HepG2 (cell line): ENCODE results near the gene NAB2. TPM values are rescaled to one million over a fixed set of nuclear protein-coding genes. Genes with fewer than 3 reads are reported as not detected.

Source experiments
- ATAC-seq: fragments of 200-7000 bp; cut with Tn5 transposase; 3 replicates; pipeline ENCODE4 v1.9.1; 2020; ENCODE audit warnings: mild to moderate bottlenecking, moderate library complexity
- BruUV-seq: library from RNA; stranded (reverse); fragments of 400-500 nt; replicated peaks from 2 replicates; lab custom pipeline; 2021; lab: Mats Ljungman, UMichigan
- CTCF ChIA-PET: fragments of 300-600 bp; formaldehyde crosslinking; extraction: SDS; loops from one replicate; lab custom pipeline; 2021; ENCODE audit warnings: low total read pairs, inconsistent platforms, low intra/inter-chr PET ratio; lab: Yijun Ruan, JAX
- POLR2A ChIA-PET: fragments of 350-600 bp; sonication (Branson Sonifier 250); formaldehyde crosslinking; loops from one replicate; lab custom pipeline; 2020; ENCODE audit warnings: antibody characterized with exemption, inconsistent platforms; lab: Yijun Ruan, JAX
- DNase-seq: peaks from one replicate; pipeline ENCODE4 v3.0.0-alpha.2; 2015; ENCODE audit warnings: low spot score
- FAIRE-seq: peaks from 3 replicates; lab custom pipeline; 2011; peaks lifted over from hg19 to GRCh38; lab: Jason Lieb, UNC
- H2AFZ ChIP-seq: one replicate; pipeline ENCODE4 v1.6.1; 2011; ENCODE audit warnings: low read length, inconsistent platforms
- H3K27ac ChIP-seq: fragments of 300-600 bp; 3 replicates; pipeline ENCODE4 v1.8.0; 2011; ENCODE audit warnings: mixed run types, mild to moderate bottlenecking, mixed read lengths, low read length, inconsistent platforms; ENCODE audit not compliant: insufficient read depth; ENCODE audit errors: extremely low read length
- H3K27me3 ChIP-seq, 2 experiments: fragments of 200-600 bp in 1 of 2; 2 replicates in 1 of 2; 3 replicates in 1 of 2; pipeline versions ENCODE4 v1.6.0 to v1.8.0; 2011; ENCODE audit warnings: low read length in 2 of 2, mild to moderate bottlenecking in 2 of 2, moderate library complexity in 2 of 2, inconsistent platforms in 1 of 2; ENCODE audit not compliant: insufficient read depth in 2 of 2, control insufficient read depth in 1 of 2
- H3K36me3 ChIP-seq, 2 experiments: fragments of 200-600 bp in 1 of 2; replicated peaks in 1 of 2; 2 replicates in 1 of 2; 3 replicates in 1 of 2; pipeline versions ENCODE4 v1.5.1 to v1.8.0; 2011; ENCODE audit warnings: low read length in 2 of 2, inconsistent platforms in 1 of 2; ENCODE audit not compliant: insufficient read depth in 2 of 2, control insufficient read depth in 1 of 2
- H3K4me1 ChIP-seq: 2 replicates; pipeline ENCODE4 v1.5.1; 2012; ENCODE audit warnings: low read length, inconsistent platforms; ENCODE audit not compliant: insufficient read depth
- H3K4me2 ChIP-seq: 2 replicates; pipeline ENCODE4 v1.6.0; 2011; ENCODE audit warnings: low read depth, low read length, inconsistent platforms
- H3K4me3 ChIP-seq, 3 experiments: fragments of 200-600 bp in 1 of 3; sonication (generic), shearing (Covaris generic) in 1 of 3; replicated peaks in 1 of 3; 2 replicates each; pipeline ENCODE4 v1.5.1; 2011 to 2016; ENCODE audit warnings: low read length in 3 of 3, inconsistent platforms in 2 of 3, low read depth in 2 of 3, mild to moderate bottlenecking in 2 of 3, control low read depth in 1 of 3, mixed read lengths in 1 of 3; ENCODE audit not compliant: insufficient read depth in 1 of 3
- H3K79me2 ChIP-seq: one replicate; pipeline ENCODE4 v1.6.1; 2011; ENCODE audit warnings: low read length, inconsistent platforms; ENCODE audit not compliant: insufficient read depth
- H3K9ac ChIP-seq: 2 replicates; pipeline ENCODE4 v1.6.0; 2011; ENCODE audit warnings: mild to moderate bottlenecking, low read depth, low read length, inconsistent platforms; ENCODE audit not compliant: insufficient read depth
- H3K9me3 ChIP-seq: 2 replicates; pipeline ENCODE4 v1.5.1; 2012; ENCODE audit warnings: mild to moderate bottlenecking, low read length
- H4K20me1 ChIP-seq: 2 replicates; pipeline ENCODE4 v1.6.0; 2011; ENCODE audit warnings: inconsistent platforms, mild to moderate bottlenecking, low read length, moderate library complexity; ENCODE audit not compliant: insufficient read depth
- CENPBD1 ChIP-seq: sonication (generic); formaldehyde crosslinking; IDR thresholded peaks from 2 replicates; pipeline ENCODE4 v1.8.0; 2022; ENCODE audit warnings: missing genetic modification reagents, low read depth, mild to moderate bottlenecking, borderline replicate concordance
- DZIP1 ChIP-seq: sonication (generic); formaldehyde crosslinking; IDR thresholded peaks from 2 replicates; pipeline ENCODE4 v1.5.0; 2020; ENCODE audit warnings: mild to moderate bottlenecking, missing genetic modification reagents
- HMGXB4 ChIP-seq, 2 experiments: sonication (generic) in 1 of 2; formaldehyde crosslinking in 1 of 2; IDR thresholded peaks; 2 replicates each; pipeline versions ENCODE4 v1.4.0 to v1.6.1; 2018 to 2020; ENCODE audit warnings: missing genetic modification reagents in 2 of 2, borderline replicate concordance in 1 of 2, low read depth in 1 of 2, mild to moderate bottlenecking in 1 of 2, missing biosample characterization in 1 of 2
- MIER3 ChIP-seq: IDR thresholded peaks from 2 replicates; pipeline ENCODE4 v1.6.1; 2016; ENCODE audit warnings: missing compliant biosample characterization, borderline replicate concordance
- YEATS2 ChIP-seq: sonication (generic); formaldehyde crosslinking; IDR thresholded peaks from 2 replicates; pipeline ENCODE4 v1.4.0; 2020; ENCODE audit warnings: missing genetic modification reagents, borderline replicate concordance
- ZBTB3 ChIP-seq: sonication (generic); formaldehyde crosslinking; IDR thresholded peaks from 2 replicates; pipeline ENCODE4 v1.4.0; 2020; ENCODE audit warnings: low read depth, mild to moderate bottlenecking, moderate library complexity, missing genetic modification reagents, borderline replicate concordance
- ZNF160 ChIP-seq: sonication (generic); formaldehyde crosslinking; IDR thresholded peaks from 2 replicates; pipeline ENCODE4 v1.8.0; 2022; ENCODE audit warnings: mild to moderate bottlenecking, inconsistent platforms, missing genetic modification reagents
- ZNF317 ChIP-seq: sonication (generic); formaldehyde crosslinking; IDR thresholded peaks from 2 replicates; pipeline ENCODE4 v1.5.0; 2020; ENCODE audit warnings: mild to moderate bottlenecking, missing genetic modification reagents
- ZNF335 ChIP-seq: sonication (generic); formaldehyde crosslinking; IDR thresholded peaks from 2 replicates; pipeline ENCODE4 v1.4.0; 2020; ENCODE audit warnings: missing genetic modification reagents
- ZNF350 ChIP-seq: sonication (generic); formaldehyde crosslinking; IDR thresholded peaks from 2 replicates; pipeline ENCODE4 v1.4.0; 2020; ENCODE audit warnings: mild to moderate bottlenecking, low read depth, missing genetic modification reagents, borderline replicate concordance
- ZNF44 ChIP-seq: sonication (generic); formaldehyde crosslinking; IDR thresholded peaks from 2 replicates; pipeline ENCODE4 v1.5.1; 2020; ENCODE audit warnings: mild to moderate bottlenecking, missing genetic modification reagents
- ZNF746 ChIP-seq: sonication (generic); formaldehyde crosslinking; IDR thresholded peaks from 2 replicates; pipeline ENCODE4 v1.8.0; 2022; ENCODE audit warnings: mild to moderate bottlenecking, missing genetic modification reagents
- WGBS: methylation state at CpG from one replicate; pipeline ENCODE4 v1.1.6; 2017; ENCODE audit warnings: low lambda C conversion rate; 5-methylcytosine and 5-hydroxymethylcytosine counted together
- in situ Hi-C: cut with HindIII; loops from 2 replicates; pipeline ENCODE4 v1.10.0; 2017; ENCODE audit warnings: low pct_unique_long_range_greater_than_20kb; ENCODE audit not compliant: extremely low pct_ligation_motif_present
- intact Hi-C: fragments of 100-400 bp; cut with micrococcal nuclease; formaldehyde crosslinking; loops from one replicate; pipeline ENCODE4 v1.10.0; 2022; ENCODE audit not compliant: unreplicated experiment
- polyA plus RNA-seq, 8 experiments: library from polyadenylated mRNA; depleted of rRNA in 3 of 8; stranded (reverse) in 7 of 8; unstranded in 1 of 8; fragments of >200 nt; fragmentation: Illumina TruSeq in 4 of 8; extraction: Trizol in 4 of 8; gene quantifications; 2 replicates each; pipeline versions ENCODE4 v1.2.1 to v1.2.3, GENCODE V29; 2011 to 2016; ENCODE audit warnings: low read depth in 4 of 8, missing spikeins in 1 of 8, mixed read lengths in 1 of 8; ENCODE audit not compliant: insufficient read depth in 1 of 8
- total RNA-seq, 5 experiments: library from RNA; depleted of rRNA; stranded (reverse); fragments of >200 nt; fragmentation: Illumina TruSeq; extraction: Trizol; gene quantifications; 2 replicates each; pipeline ENCODE4 v1.2.3, GENCODE V29; 2016; ENCODE audit warnings: low read depth in 1 of 5
- TF ChIP-seq, protein P1 (sequence below): sonication (generic); formaldehyde crosslinking; IDR thresholded peaks from 2 replicates; pipeline ENCODE4 v1.4.0; 2020; ENCODE audit warnings: missing genetic modification reagents

Gene NAB2
- total and polyA plus RNA-seq, 2 of the 13 experiments (the other 11 are each of a cell fraction or from before 2014, with no cell fraction given), result 11.7 to 12.9 TPM

GRCh38 chr12:57087691-57088353 lies 1.1 kb upstream of the NAB2 start:
- ChIA-PET CTCF (no interaction called here), POLR2A (interaction anchor here (0.9 to 5.0 kb wide), 8 partner anchors 8 to 142 kb away, joined by 3 to 184 read pairs (median 19); partner anchors contain the start of genes LRP1, NEMP1, SHMT2 and STAT6)
- peak; percentile 34 for FAIRE-seq
- Histone ChIP-seq H2AFZ (no peak overlapping the region), H3K9ac (peak overlapping the region; percentile 70), H4K20me1 (no peaks in the 10 kb centered on the region), H3K27ac (peak overlapping the region; percentile 88), H3K4me1 (peaks cover 28% of the 10 kb centered on the region), H3K79me2 (peaks cover 15% of the 10 kb centered on the region), H3K27me3 (no peaks in the 10 kb centered on the region; a peak in 1 of 5 replicates), H3K9me3 (no peaks in the 10 kb centered on the region), H3K36me3 (peaks cover 5 to 21% of the 10 kb centered on the region in 2 experiments; a peak in 4 of 5 replicates), H3K4me3 (peak overlapping the region; percentile 64 to 82 (median 70)), H3K4me2 (peak overlapping the region; percentile 90)
- DNase-seq, result peak; percentile 60
- intact Hi-C loops (loop anchor here (1.0 to 2.0 kb wide), 2 partner anchors 14 to 23 kb away; partner anchors contain the start of gene STAT6), in situ Hi-C loops (no loop called here)
- no CpG with 5 or more reads among the region's 37 CpGs for WGBS
- TSS peak; percentile 68 for BruUV-seq
- peak; percentile 36 for ATAC-seq
- TF ChIP-seq, protein P1, sequence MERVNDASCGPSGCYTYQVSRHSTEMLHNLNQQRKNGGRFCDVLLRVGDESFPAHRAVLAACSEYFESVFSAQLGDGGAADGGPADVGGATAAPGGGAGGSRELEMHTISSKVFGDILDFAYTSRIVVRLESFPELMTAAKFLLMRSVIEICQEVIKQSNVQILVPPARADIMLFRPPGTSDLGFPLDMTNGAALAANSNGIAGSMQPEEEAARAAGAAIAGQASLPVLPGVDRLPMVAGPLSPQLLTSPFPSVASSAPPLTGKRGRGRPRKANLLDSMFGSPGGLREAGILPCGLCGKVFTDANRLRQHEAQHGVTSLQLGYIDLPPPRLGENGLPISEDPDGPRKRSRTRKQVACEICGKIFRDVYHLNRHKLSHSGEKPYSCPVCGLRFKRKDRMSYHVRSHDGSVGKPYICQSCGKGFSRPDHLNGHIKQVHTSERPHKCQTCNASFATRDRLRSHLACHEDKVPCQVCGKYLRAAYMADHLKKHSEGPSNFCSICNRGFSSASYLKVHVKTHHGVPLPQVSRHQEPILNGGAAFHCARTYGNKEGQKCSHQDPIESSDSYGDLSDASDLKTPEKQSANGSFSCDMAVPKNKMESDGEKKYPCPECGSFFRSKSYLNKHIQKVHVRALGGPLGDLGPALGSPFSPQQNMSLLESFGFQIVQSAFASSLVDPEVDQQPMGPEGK (CRISPR knock-in tag), result peak; percentile 86
- TF ChIP-seq ZBTB3 (CRISPR knock-in tag) (0 out of 2 replicates have a peak, but pooled peaks have one; percentile 17), ZNF350 (CRISPR knock-in tag) (no peak), DZIP1 (CRISPR knock-in tag) (0 out of 2 replicates have a peak, but pooled peaks have one; percentile 14), HMGXB4 (CRISPR knock-in tag; IDR thresholded peaks at IDR 0.05; ENCODE audit: borderline replicate concordance in 1 of 2, low read depth in 1 of 2) (peak in 1 of 2 experiments; percentile 31; a peak in 1 of 4 replicates), MIER3 (no peak), ZNF317 (0 out of 2 replicates have a peak, but pooled peaks have one; percentile 16), YEATS2 (CRISPR knock-in tag) (no peak), ZNF160 (no peak), CENPBD1 (CRISPR knock-in tag) (no peak), ZNF335 (CRISPR knock-in tag) (no peak; the same call in 1 of the 2 replicates), ZNF44 (CRISPR knock-in tag) (no peak), ZNF746 (CRISPR knock-in tag) (0 out of 2 replicates have a peak, but pooled peaks have one; percentile 6)
